GOT3 (cell line): ENCODE measurements around the gene UBR3.
"Not testable (repeated sequence)": the region's sequence is repeated elsewhere in the genome, so short reads cannot be mapped to it uniquely, and the experiment has no call there.

Source experiments
- DNase-seq: peaks from one replicate; lab custom pipeline; 2025; ENCODE audit warnings: mixed read lengths; lab: John Stamatoyannopoulos, UW

The UBR3 gene

DNA sequence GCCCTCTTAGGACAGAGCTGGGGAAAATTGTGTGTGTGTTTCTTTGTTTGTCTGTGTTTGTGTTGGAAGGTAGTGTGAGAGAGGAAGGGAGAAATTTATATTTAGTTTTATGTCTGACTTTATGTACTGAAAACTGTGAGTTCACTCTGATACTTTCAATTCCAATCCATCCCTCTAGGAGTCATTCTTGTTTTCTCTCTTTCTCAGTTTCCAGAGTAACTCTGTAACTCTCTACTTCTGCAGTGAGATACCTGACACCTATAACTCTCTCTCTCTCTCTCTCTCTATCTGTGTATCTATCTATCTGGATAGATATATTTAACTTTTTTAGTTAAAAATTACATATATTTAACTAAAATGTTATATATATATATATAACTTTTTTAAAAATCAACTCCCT, 128.7 kb downstream of the UBR3 start:
- no peak for DNase-seq

DNA sequence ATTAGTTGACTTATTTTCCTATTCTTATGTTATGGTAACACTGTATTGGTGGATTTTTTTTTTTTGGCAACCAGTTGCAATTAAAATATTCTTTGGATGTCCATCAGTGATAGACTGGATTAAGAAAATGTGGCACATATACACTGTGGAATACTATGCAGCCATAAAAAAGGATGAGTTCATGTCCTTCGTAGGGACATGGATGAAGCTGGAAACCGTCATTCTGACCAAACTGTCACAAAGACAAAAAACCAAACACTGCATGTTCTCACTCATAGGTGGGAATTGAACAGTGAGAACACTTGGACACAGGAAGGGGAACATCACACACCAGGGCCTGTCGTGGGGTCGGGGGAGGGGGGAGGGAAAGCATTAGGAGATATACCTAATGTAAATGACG, 130.0 kb downstream of the UBR3 start:
- DNase-seq, result not testable (repeated sequence)

DNA sequence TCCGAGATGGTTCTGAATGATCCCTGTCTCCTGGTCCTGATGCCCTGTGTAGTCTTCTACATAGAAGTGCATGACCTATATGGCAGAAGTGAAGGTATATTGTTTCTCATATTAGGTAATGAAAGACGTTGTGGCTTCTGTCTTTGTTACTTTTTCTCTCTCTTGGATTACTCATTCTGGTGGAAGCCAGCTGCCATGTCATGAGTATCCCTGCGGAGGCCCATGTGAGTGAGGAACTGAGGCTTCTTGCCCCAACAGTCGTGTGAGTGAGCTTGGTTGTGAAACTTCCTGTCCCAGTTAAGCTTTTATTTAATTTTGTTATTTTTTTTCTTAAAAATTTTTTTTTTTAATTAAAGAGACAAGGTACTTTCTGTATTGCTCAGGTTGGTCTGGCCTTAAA, 134.7 kb downstream of the UBR3 start:
- DNase-seq, result no peak

DNA sequence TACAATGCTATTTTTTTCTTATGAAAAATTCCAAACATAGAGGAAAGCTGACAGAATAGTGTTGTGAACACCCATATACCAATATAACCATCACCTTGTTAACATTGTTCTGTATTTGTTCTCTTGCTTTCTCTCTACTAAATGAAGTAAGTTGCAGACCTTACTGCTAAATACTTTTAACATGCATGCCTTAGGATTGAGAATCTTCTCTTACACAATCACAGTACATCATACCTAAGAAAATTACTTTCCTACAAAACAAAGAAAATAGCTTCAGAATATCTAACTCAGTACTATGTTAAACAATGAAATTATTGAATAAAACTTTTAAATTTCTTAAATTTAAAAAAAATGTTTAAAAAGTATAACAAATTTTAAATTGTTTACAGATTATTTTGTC, 136.5 kb downstream of the UBR3 start:
- no peak for DNase-seq

DNA sequence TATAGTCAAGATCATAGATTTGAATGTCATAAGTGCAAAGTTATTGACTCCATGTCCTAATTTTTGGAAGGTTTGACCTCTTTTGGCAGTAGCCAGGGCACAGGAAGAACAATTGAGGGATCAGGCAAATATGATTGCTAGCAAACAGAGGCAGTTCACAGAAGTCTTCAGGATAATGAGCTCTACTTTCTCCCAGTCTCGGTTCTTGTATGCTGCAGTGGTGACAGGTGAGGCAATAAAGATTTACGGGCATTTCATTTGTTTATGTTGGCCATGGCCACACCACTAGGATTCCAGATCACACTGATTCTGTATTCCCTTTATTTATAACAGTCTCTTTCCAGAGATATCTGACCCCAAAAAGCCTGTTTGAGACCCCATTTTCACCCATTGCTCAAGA, 137.5 kb downstream of the UBR3 start:
- no peak for DNase-seq

DNA sequence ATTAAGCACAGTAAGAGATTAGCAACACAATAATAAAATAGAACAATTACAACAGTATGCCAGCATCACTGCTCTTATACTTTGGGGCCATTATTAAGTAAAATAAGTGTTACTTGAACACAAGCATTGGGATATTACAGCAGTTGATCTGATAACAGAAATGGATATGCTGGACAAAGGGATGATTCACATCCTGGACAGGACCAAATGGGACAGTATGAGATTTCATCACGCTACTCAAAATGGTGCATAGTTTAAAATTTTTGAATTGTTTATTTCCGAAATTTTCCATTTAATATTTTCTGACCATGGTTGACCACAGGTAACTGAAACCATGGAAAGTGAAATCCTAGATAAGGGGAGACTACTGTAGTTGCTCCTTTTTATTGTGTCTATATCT, 138.2 kb downstream of the UBR3 start:
- DNase-seq, result no peak

DNA sequence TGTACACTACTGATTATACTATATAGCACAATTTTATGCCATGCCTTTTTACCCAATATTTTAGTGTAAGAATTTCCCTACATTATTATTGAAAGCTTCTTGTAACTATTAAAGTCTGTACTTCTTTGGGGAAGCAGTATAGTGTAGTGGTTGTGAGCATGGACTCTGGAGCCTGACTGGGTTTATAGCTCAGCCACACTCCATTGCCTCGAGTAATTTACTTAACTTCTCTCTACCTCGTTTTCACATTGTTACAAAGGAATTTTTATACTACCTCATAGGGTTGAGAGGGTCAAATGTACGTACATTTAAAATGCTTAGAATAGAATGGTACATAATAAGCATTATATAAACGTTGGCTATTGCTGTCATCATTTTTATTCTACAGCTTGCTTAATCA, 139.2 kb downstream of the UBR3 start:
- no peak for DNase-seq

DNA sequence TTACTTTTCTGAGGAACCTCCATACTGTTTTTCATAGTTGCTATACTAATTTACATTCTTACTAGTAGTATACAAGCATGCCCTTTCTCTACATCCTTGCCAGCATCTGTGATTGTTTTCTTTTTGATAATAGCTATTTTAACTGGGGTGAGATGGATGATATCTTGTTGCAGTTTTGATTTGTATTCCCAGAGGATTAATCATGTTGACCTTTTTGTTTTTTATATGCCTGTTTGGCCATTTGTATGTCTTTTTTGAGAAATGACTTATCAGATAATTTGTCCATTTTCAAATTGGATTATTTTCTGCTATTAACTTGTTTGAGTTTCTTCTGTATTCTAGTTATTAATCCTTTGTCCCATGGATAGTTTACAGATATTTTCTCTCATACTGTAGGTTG, 141.5 kb downstream of the UBR3 start:
- no peak for DNase-seq

DNA sequence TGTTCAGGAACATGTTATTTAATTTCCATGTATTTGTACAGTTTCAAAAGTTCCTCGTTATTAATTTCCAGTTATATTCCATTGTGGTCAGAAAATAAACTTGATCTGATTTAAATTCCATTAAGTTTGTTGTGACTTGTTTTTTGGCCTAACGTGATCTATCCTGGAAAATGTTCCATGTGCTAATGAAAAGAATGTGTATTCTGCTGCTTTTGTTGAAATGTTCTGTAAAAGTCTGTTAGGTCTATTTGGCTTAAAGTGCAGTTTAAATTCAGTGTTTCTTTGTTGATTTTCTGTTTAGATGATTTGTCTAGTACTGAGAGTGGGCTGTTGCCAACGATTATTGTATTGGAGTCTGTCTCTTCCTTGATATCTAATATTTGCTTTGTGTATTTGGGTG, 148.0 kb downstream of the UBR3 start:
- no peak for DNase-seq

DNA sequence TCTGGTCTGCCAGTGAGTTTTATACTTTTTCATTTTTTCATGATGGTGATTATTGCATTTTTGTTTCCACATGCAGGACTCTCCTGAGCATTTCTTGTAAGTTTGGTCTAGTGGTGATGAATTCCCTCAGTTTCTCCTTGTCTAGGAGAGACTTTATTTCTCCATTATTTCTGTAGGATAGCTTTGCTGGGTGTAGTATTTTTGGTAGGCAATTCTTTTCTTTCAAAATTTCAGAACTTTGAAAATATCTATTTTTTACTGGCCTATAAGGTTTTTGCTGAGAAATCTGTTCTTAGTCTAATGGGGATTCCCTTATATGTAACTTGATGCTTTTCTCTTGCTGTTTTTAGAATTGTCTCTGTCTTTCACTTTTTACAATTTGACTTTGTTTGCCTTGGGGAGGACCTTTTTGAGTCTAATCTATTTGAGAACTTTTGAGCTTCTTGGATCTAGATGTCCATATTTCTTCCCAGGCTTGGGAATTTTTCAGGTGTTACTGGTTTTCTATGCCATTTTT, 149.1 kb downstream of the UBR3 start:
- DNase-seq, result no peak

DNA sequence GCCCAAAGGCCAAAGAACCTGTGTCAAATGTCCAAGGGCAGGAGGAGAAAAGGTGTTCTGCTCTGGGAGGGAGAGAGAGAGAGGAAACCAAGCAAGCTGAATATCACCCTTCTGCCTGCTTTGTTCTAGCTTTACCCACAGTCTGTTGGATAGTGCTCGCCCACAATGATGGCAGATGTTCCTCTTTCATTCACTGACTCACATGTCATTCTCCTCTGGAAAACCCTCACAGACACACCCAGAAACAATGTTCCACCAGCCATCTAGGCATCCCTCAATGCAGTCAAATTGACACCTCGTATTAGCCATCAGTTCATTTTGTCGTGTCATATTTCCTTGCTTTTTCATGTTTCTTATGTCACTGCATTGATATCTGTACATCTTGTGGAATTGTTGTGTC, 150.3 kb downstream of the UBR3 start:
- no peak for DNase-seq

DNA sequence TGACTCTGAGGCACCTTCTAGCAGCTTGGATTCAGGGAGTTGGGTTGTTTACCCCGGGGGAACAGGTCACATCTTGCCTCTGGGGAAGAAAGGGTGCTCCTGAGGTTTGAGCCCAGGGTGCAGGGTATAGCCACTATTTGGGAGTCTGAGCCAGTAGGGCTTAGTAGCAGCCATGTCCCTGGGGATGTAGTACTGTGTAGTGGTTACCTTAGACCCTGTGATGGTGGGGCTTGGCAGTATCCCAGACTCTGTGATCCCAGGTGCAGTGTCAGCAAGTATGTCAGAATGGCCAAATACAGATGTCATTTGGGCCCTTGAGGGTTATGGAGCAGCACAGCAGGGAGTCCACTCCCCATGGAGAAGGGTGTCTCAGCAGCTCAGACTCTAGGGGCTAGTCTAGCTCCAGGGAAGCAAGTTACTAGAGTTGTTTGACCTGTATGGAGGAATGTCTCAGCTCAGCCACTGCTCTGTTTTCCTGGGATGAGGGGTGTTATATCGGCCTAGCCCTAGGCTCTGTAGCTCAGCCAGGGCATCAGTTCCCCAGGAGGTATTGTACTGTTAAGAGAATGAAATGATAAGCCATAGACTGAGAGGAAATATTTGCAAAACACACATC, 151.3 kb downstream of the UBR3 start:
- DNase-seq, result no peak

DNA sequence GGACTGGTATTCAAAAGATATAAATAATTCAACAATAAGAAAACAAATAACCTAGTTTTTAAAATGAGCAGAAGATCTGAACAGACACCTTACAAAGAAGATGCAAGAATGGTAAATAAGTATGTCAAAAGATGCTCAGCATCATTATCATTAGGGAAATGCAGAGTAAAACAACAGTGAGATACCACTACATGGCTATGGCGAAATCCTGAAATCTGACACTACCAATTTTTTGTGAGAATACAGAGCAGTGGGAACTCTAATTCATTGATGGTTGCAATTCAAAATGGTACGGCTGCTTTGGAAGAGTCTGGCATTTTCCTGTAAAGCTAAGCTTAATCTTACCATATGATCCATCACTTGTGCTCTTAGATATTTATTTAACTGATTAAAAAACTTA, 151.8 kb downstream of the UBR3 start:
- DNase-seq, result no peak

DNA sequence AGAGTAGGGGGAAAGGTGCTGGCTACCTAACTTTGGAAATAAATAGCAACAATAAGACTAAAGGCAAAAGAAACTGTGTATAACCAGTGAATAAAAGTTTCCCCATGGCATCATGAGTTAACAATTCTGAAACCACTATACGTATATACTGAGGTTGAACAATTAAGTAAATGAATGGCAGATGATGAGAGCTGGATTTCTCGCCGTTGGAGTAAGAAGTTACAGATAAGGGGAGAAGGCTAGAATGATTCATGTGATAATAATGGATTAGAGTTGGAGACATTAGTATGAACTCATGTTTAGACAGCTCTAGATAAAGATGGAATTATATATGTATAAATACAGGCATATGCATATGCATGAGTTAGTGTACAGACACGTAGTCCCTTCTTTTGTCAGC, 152.7 kb downstream of the UBR3 start:
- DNase-seq, result no peak

DNA sequence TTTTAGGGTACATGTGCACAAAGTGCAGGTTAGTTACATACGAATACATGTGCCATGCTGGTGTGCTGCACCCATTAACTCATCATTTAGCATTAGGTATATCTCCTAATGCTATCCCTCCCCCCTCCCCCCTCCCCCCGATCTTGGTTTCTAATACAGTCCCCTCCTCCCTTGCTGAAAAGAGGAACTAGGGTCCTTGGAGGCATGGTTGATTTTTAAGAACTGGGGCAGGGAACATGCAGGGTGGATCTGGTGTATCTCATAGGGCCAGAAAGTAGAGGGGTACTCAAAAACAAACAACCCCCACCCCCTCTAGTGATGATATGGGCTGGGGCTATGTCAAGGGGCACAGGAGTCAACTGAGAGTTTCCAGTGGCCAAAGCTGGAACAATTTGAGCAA, 153.4 kb downstream of the UBR3 start:
- DNase-seq, result no peak

DNA sequence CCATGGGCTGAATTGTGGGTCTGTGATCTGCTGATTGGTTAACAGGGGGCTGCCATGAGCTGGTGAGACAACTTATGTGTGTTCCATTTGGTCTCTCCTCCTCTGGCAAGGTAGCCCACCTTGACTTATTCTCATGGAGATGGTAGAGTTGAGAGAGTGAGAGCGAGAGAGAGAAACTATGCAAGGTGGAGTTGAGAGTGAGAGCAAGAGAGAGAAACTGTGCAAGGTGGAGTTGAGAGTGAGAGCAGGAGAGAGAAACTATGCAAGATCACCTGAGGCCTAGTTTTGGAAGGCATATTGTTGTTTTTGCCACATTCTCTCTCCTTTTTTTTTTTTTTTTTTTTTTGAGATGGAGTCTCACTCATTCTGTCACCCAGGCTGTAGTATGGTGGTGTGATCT, 155.7 kb downstream of the UBR3 start:
- DNase-seq, result no peak

DNA sequence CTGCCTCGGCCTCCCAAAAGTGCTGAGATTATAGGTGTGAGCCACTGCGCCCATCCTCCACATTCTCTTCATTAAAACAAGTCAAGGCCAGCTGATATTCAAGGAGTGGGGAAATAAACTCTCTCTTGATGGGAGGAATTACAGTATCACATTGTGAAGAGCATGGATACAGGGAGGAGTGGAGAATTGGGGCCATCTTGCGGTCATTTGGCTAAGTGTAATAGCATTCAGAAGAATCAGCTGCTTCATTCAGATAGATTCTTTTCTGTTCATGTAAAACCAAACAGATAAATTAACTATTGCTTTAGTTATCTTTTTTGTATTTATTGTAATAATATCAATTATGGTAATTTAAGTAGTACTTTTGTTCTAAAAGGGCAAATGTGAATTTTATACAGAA, 156.3 kb downstream of the UBR3 start:
- no peak for DNase-seq

DNA sequence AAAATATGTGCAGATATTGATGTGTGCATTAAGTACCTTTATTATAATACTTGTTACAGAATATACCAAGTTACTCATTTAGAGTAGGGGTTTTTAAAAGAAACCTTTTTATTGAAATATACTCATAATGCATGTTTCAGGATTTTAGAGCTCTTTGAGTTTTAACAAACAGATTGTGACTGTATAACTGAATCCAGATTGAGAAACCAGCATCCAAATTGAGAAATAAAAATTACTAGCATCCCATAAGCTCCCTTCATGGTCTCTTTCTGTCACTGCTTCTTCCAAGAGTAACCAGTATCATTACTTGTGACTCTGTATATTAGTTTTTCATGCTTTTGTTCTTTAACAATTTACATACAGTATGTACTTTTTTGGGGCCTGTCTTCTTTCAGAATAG, 156.9 kb downstream of the UBR3 start:
- DNase-seq, result no peak

DNA sequence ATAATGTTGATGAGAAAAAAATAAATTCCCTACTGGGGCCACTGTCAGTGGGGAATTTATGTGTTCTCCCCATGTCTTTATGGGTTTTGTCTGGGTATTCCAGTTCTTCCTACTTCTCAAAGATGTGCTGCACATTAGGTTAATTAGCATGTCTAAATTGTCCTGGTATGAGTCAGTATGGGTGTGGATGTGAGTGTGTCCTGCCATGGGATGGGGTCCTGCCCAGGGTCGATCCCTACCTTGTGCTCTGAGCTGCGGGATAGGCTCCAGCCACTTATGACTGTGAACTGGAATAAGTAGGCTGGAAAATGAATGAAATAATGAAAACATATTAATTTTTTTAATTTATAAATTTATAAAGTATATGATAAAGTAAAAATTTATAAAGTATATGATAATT, 167.5 kb downstream of the UBR3 start:
- no peak for DNase-seq

DNA sequence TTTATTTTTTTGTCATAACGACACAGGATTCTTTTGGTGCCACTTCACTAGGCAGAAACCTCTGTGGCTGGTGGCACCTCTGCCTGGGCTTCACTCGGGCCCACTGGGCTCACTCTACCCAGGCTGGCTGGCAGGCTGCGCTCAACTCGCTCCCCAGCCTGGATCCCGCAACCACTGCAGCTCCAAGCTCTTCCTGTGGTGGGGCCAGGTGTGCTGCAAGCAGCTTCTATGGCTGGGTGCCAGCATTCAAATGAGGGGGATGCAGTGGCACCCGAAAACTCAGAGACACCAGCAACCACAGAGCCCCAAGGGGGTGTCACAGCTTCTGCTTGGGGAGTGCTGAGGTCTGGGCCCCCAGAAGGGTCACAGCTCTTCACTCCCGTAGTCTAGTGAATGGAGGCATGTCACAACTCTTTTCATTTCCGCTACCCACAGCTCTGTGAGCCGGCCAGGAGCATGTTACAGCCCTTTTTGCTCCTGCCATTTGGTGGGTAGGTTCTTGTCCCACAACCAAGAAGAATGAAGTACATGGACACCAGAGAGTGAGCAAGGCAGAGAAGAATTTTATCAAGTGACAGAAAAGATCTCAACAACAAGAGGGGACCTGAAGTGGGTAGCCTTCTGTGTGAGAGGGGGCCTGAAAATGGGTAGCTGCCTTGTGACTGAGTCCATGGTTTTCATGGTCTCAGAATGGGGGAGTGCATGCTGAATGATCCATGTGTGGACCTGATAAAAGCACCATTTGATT, 170.1 kb downstream of the UBR3 start:
- no peak for DNase-seq

DNA sequence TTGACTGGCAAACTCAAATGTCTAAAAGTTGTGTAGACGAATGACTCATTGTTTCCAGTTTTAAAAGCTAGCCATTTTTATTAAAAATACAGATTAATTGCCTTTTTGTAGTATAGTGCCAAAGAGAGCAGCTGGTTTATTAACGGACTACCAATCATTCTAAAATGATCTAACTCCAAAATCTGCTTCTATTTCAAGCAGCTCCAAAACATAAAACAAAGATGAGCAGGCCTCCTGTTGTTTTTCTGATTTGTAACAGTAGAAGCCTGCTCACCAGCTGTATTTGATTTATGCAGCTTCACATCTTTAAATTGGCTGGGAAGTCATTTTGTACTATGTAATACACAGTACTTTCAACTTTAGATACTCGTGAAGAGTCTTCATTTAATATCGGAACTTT, 171.8 kb downstream of the UBR3 start:
- no peak for DNase-seq

DNA sequence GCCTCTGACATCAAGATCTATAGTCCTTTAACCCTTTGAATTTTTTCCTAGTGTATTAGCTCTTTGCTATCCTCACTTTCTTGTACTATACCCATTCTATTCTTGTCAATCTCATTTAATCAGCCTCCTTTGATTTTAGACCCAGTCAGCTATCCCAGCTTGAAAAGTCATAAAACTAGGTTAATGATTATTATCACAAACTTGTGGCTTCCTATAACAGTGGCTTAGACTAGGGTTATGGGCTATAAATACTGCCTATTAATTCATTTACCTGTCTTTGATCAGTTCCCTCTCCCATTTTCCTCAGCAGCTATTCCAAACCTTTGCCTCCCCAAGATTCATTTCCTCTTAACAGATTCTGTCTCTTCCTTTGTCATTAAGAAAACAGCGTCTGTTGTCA, 174.8 kb downstream of the UBR3 start:
- DNase-seq, result no peak

DNA sequence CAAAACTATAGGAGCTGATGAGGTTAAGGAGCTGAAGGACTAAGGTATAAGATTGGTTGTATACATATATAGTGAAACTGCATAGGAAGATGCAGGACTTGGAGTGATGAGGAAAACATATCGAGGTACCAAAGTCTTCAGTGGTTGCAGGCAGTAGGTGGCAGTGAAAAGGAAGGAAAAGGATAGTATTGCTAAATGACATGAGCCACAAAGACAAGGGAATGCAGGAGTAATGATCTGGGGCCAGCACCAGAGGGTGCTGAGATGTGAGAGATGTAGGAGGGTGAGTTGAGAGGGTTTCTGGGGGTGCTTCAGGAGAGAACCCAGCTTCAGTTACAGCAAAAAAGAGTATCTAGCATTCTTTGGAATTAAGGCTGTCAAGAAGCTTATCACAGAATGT, 178.4 kb downstream of the UBR3 start:
- no peak for DNase-seq
